CD4-positive, alpha-beta memory T cell (primary cell): ENCODE data around the gene PLCL1. TPM values are rescaled to one million over a fixed set of nuclear protein-coding genes. Genes with fewer than 3 reads are reported as not detected.
A peak's percentile ranks its signal among the peaks of the same experiment; 100 is the strongest.

ENCODE experiments used
- CTCF ChIA-PET: fragments of 350-600 bp; sonication (Branson Sonifier 250); formaldehyde crosslinking; loops from one replicate; lab custom pipeline; 2021; ENCODE audit warnings: inconsistent platforms; ENCODE audit not compliant: partially characterized antibody; lab: Charles Lee
- POLR2A ChIA-PET: fragments of 350-600 bp; sonication (Branson Sonifier 250); formaldehyde crosslinking; loops from one replicate; lab custom pipeline; 2021; ENCODE audit not compliant: partially characterized antibody; lab: Charles Lee
- DNase-seq, 5 donors: peaks; one replicate each; pipeline versions ENCODE4 v3.0.0 to v3.0.0-alpha.2; 2020 to 2022; ENCODE audit warnings: mixed read lengths in 1 of 5
- H3K27ac ChIP-seq: one replicate; pipeline ENCODE4 v1.7.0; 2013; ENCODE audit warnings: low read depth, low read length
- H3K27me3 ChIP-seq: 2 replicates; pipeline ENCODE4 v1.7.0; 2013; ENCODE audit warnings: mild to moderate bottlenecking, low read length, moderate library complexity; ENCODE audit not compliant: insufficient read depth
- H3K36me3 ChIP-seq: 2 replicates; pipeline ENCODE4 v1.7.0; 2013; ENCODE audit warnings: mild to moderate bottlenecking, low read length, moderate library complexity; ENCODE audit not compliant: insufficient read depth
- H3K4me1 ChIP-seq: 2 replicates; pipeline ENCODE4 v1.7.0; 2013; ENCODE audit warnings: mild to moderate bottlenecking, low read length, moderate library complexity; ENCODE audit not compliant: insufficient read depth
- H3K4me3 ChIP-seq, 2 donors: one replicate each; pipeline ENCODE4 v1.7.0; 2013; ENCODE audit warnings: low read length in 2 of 2, mild to moderate bottlenecking in 1 of 2
- H3K9me3 ChIP-seq, 2 donors: one replicate each; pipeline ENCODE4 v1.7.0; 2013; ENCODE audit warnings: low read length in 2 of 2, control low read depth in 1 of 2; ENCODE audit not compliant: control insufficient read depth in 1 of 2
- H3K27ac Mint-ChIP-seq, 7 donors: one replicate each; pipeline ENCODE4 v1.8.0; 2020 to 2021; ENCODE audit warnings: mixed read lengths in 7 of 7, mild to moderate bottlenecking in 6 of 7, inconsistent platforms in 3 of 7, moderate library complexity in 3 of 7
- H3K27me3 Mint-ChIP-seq, 2 donors: one replicate each; pipeline ENCODE4 v1.8.0; 2020 to 2021; ENCODE audit warnings: mixed read lengths in 2 of 2
- H3K36me3 Mint-ChIP-seq, 2 donors: one replicate each; pipeline ENCODE4 v1.8.0; 2020 to 2021; ENCODE audit warnings: mixed read lengths in 2 of 2, inconsistent platforms in 1 of 2, mild to moderate bottlenecking in 1 of 2
- H3K4me1 Mint-ChIP-seq, 4 donors: one replicate each; pipeline ENCODE4 v1.8.0; 2020 to 2021; ENCODE audit warnings: mixed read lengths in 4 of 4, mild to moderate bottlenecking in 1 of 4
- H3K4me3 Mint-ChIP-seq, 8 donors: one replicate each; pipeline ENCODE4 v1.8.0; 2020 to 2021; ENCODE audit warnings: mixed read lengths in 8 of 8, mild to moderate bottlenecking in 7 of 8, moderate library complexity in 6 of 8, inconsistent platforms in 3 of 8
- H3K9me3 Mint-ChIP-seq, 8 donors: one replicate each; pipeline ENCODE4 v1.8.0; 2020 to 2021; ENCODE audit warnings: mixed read lengths in 8 of 8, mild to moderate bottlenecking in 5 of 8, inconsistent platforms in 3 of 8, moderate library complexity in 1 of 8
- intact Hi-C: fragments of 100-400 bp; cut with micrococcal nuclease; formaldehyde crosslinking; loops from one replicate; pipeline ENCODE4 v1.15.1; 2023
- polyA plus RNA-seq, 2 donors: library from polyadenylated mRNA; unstranded; fragments of 300-500 nt; fragmentation: Illumina TruSeq; gene quantifications; one replicate each; pipeline ENCODE4 v1.2.3, GENCODE V29; 2021
- total RNA-seq, 2 experiments: library from RNA; stranded (reverse); gene quantifications; one replicate each; pipeline ENCODE4 v1.2.3, GENCODE V29; 2021

PLCL1 gene
- total and polyA plus RNA-seq, 4 experiments from 2014 or later: 5.5 to 17.6 (median 12.4) TPM

DNA sequence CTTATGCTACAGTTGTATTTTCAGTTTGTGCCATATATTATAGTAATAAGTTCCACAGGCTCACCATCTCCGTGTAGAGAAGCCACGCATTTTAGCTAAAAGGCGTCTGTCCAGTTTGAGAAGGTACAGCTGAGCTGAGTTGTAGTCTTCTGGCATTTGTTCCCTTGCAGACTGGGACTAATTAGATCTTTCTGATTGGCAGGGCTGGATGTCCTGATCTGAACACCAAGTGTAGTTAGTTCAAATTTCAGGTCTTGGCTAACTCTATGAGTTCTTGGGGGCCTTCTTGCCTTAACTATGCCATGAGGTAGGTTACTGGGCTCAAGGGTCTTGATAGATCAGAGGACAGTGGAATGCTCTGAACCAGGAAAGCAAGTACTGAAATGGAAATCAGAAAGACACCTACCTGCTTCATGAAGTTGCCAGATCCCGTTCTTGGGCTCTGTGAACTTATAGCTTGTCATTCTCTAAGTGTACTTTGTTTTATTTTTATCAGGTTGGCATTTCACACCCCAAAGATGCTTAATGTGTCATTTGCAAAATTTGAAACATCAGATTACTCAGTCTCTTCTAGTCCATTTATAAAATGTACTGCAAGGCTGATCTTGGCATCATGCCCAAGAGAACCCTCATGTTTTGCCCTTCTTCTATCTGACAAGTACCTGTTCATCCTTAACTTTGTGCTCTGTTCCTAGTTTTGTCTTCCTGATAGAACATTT is 93.7 kb downstream of the PLCL1 start:
- ChIA-PET POLR2A (no interaction called here), CTCF (no interaction called here)
- DNase-seq: no peak
- H3K4me1 ChIP-seq: peaks cover 12% of the 10 kb centered on the region
- no peak overlapping the region for H3K27ac ChIP-seq
- no peak overlapping the region for H3K4me3 ChIP-seq
- intact Hi-C loops: no loop called here
- H3K9me3 ChIP-seq: no peaks in the 10 kb centered on the region
- H3K4me3 Mint-ChIP-seq: no peak overlapping the region
- H3K9me3 Mint-ChIP-seq: peaks cover 0 to 2% (median 0%) of the 10 kb centered on the region in 8 donors
- no peaks in the 10 kb centered on the region for H3K36me3 ChIP-seq
- H3K27me3 Mint-ChIP-seq: no peaks in the 10 kb centered on the region
- no peaks in the 10 kb centered on the region for H3K27me3 ChIP-seq
- peaks cover 0 to 17% of the 10 kb centered on the region in 2 donors for H3K36me3 Mint-ChIP-seq
- H3K4me1 Mint-ChIP-seq: peaks cover 18 to 41% (median 29%) of the 10 kb centered on the region in 4 donors
- H3K27ac Mint-ChIP-seq: no peak overlapping the region

DNA sequence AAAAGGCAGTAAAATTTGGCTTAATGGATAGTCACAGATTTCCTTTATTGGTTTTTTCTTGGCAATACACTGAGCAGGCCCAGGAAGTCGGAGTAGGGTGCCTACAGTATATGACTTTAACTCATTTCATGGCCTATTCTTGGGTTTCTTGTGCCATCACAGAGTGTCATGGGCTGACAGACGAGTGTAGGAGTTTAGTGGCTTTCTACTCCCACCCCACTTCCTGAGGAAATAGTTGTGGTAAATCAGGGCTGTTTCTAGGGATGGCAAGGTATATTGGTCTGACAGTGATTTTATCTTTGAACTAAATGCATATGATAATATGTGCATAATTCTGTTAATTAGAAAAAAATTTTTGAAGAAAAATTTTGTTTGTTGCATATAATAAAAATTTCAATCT is 100.1 kb downstream of the PLCL1 start:
- ChIA-PET CTCF (no interaction called here), POLR2A (interaction anchor here (1.5 kb wide), 1 partner anchor 10 kb away, joined by 3 read pairs; no protein-coding TSS in a partner anchor)
- Histone ChIP-seq H3K4me3 (no peak overlapping the region), H3K4me1 (peaks cover 12% of the 10 kb centered on the region), H3K9me3 (no peaks in the 10 kb centered on the region), H3K27ac (no peak overlapping the region), H3K36me3 (no peaks in the 10 kb centered on the region), H3K27me3 (no peaks in the 10 kb centered on the region)
- no peaks in the 10 kb centered on the region for H3K27me3 Mint-ChIP-seq
- peaks cover 14 to 58% (median 35%) of the 10 kb centered on the region in 4 donors for H3K4me1 Mint-ChIP-seq
- H3K4me3 Mint-ChIP-seq: peak overlapping the region in 6 of 8 donors; percentile 3 to 62 (median 20)
- peak overlapping the region; percentile 6 to 66 (median 54) for H3K27ac Mint-ChIP-seq
- peak; percentile 36 to 56 (median 44) for DNase-seq
- peaks cover 0 to 4% (median 0%) of the 10 kb centered on the region in 8 donors for H3K9me3 Mint-ChIP-seq
- intact Hi-C loops: no loop called here
- H3K36me3 Mint-ChIP-seq: peaks cover 2 to 13% of the 10 kb centered on the region in 2 donors

DNA sequence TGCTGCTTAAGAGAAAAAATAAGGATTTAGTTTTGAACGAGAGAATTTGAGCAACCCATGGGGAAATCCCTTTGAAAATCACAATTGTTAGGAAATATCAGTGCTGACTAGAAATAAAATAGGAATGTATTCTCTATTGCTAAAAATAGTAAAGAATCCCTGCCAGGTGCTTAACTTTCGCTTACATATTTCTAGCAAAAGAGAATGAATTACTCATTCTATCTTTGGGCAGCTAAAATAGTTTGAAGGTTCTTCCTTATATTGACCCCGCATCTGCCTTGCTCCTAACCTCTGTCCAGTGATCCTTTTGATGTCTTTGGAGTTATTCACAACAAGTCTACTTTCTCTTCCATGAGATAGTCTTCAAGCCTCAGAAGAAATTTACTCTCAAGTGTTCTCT is 103.8 kb downstream of the PLCL1 start:
- peaks cover 14% of the 10 kb centered on the region for H3K4me1 ChIP-seq
- H3K36me3 ChIP-seq: no peaks in the 10 kb centered on the region
- ChIA-PET CTCF (no interaction called here), POLR2A (no interaction called here)
- no peaks in the 10 kb centered on the region for H3K27me3 Mint-ChIP-seq
- no peaks in the 10 kb centered on the region for H3K9me3 ChIP-seq
- peaks cover 8 to 22% of the 10 kb centered on the region in 2 donors for H3K36me3 Mint-ChIP-seq
- no peaks in the 10 kb centered on the region for H3K27me3 ChIP-seq
- intact Hi-C loops: no loop called here
- DNase-seq: no peak
- H3K4me3 Mint-ChIP-seq: no peak overlapping the region
- H3K27ac Mint-ChIP-seq: no peak overlapping the region
- no peak overlapping the region for H3K4me3 ChIP-seq
- no peak overlapping the region for H3K27ac ChIP-seq
- peaks cover 0 to 4% (median 0%) of the 10 kb centered on the region in 8 donors for H3K9me3 Mint-ChIP-seq
- peaks cover 15 to 55% (median 33%) of the 10 kb centered on the region in 4 donors for H3K4me1 Mint-ChIP-seq

DNA sequence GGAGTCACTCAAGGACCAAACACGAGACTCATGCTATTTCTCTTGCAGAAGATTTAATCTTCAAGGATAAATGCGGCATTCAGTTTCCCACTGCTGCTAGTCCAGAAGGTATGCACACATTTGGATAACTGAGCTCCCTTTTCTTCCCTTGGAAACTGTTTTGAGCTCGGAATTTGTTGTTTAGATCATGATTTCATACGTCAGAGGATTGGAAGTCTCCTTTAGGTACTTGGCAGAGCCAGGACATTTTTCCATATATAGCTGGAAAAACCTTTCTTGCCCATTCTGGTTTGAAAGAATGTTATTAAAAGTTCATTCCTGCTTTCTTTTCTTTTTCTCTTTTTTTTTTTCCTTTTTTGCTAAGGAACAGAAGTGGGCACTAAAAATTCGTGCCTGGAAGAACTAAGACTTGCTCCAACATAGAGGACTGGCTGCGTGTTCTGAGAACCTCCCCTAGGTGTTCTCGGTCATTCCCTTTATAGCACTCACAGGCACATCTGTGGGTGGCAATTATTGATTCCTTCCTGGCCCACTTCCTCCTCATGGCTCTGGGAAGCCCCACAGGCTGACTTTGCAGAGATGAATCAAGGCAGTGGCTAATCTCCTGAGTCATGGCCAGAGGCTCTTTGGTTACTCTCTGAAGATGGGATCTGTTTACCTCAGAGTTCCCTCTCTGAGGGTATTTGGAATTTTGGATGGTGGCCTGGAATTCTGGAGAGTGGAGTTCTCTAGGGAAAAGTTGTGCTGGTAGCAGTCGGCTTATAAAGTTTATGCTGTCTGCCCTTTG is 104.8 kb downstream of the PLCL1 start:
- peaks cover 8 to 22% of the 10 kb centered on the region in 2 donors for H3K36me3 Mint-ChIP-seq
- peaks cover 14 to 51% (median 30%) of the 10 kb centered on the region in 4 donors for H3K4me1 Mint-ChIP-seq

DNA sequence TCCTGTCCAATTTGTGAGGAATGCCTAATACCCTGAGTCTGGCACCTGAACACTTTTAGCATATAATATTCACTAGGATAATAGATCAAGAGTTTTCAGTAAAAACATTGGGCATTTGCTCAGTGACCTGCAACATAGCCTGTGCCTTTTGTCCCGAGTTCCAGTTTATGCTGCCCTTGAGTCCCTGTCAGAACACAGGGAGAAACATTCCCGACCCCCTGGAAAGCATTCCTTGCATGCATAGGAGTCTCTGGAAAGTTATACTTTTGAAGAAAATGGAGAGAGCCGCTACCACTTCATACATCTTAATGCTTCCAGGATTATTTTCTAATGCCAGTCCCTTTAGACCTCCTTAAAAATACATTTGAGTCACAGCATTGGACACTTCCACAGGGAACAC is 107.3 kb downstream of the PLCL1 start:
- POLR2A ChIA-PET: interaction anchor here (1.9 kb wide), 1 partner anchor 22 kb away, joined by 4 read pairs; no protein-coding TSS in a partner anchor
- Mint-ChIP-seq H3K4me1 (peaks cover 8 to 45% (median 19%) of the 10 kb centered on the region in 4 donors), H3K27ac (no peak overlapping the region), H3K27me3 (no peaks in the 10 kb centered on the region), H3K9me3 (no peaks in the 10 kb centered on the region), H3K36me3 (peaks cover 8 to 22% of the 10 kb centered on the region in 2 donors), H3K4me3 (no peak overlapping the region)
- no peak overlapping the region for H3K4me3 ChIP-seq
- intact Hi-C loops: no loop called here
- peaks cover 5% of the 10 kb centered on the region for H3K4me1 ChIP-seq
- no peak overlapping the region for H3K27ac ChIP-seq
- H3K9me3 ChIP-seq: no peaks in the 10 kb centered on the region
- no peak for DNase-seq
- H3K36me3 ChIP-seq: no peaks in the 10 kb centered on the region
- no peaks in the 10 kb centered on the region for H3K27me3 ChIP-seq
- CTCF ChIA-PET: no interaction called here

More for the DNA sequence above, 104.8 kb downstream of the PLCL1 start:
- Mint-ChIP-seq H3K9me3 (peaks cover 0 to 4% (median 0%) of the 10 kb centered on the region in 8 donors), H3K27ac (peak overlapping the region in 1 of 7 donors; percentile 62), H3K4me3 (no peak overlapping the region), H3K27me3 (no peaks in the 10 kb centered on the region)
- intact Hi-C loops: no loop called here
- no peak for DNase-seq
- Histone ChIP-seq H3K9me3 (no peaks in the 10 kb centered on the region), H3K27me3 (no peaks in the 10 kb centered on the region), H3K4me1 (peaks cover 10% of the 10 kb centered on the region), H3K4me3 (no peak overlapping the region), H3K36me3 (no peaks in the 10 kb centered on the region), H3K27ac (no peak overlapping the region)
- ChIA-PET CTCF (no interaction called here), POLR2A (no interaction called here)

DNA sequence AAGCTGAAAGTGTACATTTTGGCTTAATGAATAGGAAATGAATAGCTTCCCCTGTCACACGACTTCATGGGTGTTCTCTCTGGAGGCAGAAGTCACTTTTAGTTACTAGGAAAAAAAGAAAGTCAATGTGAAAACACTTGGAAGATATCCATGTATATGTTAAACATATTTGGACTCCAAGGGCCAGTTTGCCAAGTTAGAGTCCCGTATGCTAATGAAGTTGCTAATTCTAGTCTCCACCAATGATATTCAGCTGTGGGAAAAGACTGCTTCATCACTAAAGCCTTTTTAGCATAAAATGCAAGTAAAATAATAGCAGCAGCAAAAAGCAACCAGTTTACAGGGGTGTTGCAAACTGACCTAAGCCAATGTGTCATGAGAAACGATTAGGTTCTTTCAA is 108.7 kb downstream of the PLCL1 start:
- peaks cover 0 to 2% (median 0%) of the 10 kb centered on the region in 8 donors for H3K9me3 Mint-ChIP-seq
- no peak overlapping the region for H3K27ac Mint-ChIP-seq
- Histone ChIP-seq H3K4me1 (peaks cover 5% of the 10 kb centered on the region), H3K27ac (no peak overlapping the region), H3K9me3 (no peaks in the 10 kb centered on the region), H3K27me3 (no peaks in the 10 kb centered on the region), H3K36me3 (no peaks in the 10 kb centered on the region), H3K4me3 (no peak overlapping the region)
- H3K4me1 Mint-ChIP-seq: peaks cover 9 to 31% (median 17%) of the 10 kb centered on the region in 4 donors
- ChIA-PET POLR2A (no interaction called here), CTCF (no interaction called here)
- H3K27me3 Mint-ChIP-seq: no peaks in the 10 kb centered on the region
- no peak overlapping the region for H3K4me3 Mint-ChIP-seq
- intact Hi-C loops: no loop called here
- DNase-seq: no peak
- peaks cover 8 to 24% of the 10 kb centered on the region in 2 donors for H3K36me3 Mint-ChIP-seq

DNA sequence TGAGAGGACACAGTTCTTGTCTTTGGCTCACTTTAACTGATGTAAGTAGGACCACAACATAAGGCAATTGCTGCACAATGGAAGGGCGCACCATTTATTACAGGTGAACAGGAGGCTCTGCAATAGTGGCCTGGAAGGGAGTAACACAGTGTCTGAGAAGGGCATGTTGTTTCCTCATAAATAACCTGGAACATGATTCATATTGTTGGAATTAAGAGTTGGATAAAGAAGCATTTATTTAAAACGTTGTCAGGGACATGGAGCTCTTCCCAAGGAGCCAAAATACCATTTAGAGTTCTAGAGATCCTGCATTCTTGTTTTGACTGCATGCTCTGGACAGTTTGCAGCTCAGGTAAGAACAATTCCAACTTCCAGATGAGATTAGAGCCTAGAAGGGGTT is 110.4 kb downstream of the PLCL1 start:
- Mint-ChIP-seq H3K27me3 (no peaks in the 10 kb centered on the region), H3K4me1 (peaks cover 15 to 23% (median 19%) of the 10 kb centered on the region in 4 donors), H3K9me3 (peaks cover 0 to 2% (median 0%) of the 10 kb centered on the region in 8 donors), H3K27ac (no peak overlapping the region), H3K4me3 (no peak overlapping the region), H3K36me3 (peaks cover 6 to 21% of the 10 kb centered on the region in 2 donors)
- H3K36me3 ChIP-seq: no peaks in the 10 kb centered on the region
- H3K4me3 ChIP-seq: no peak overlapping the region
- no peak for DNase-seq
- H3K4me1 ChIP-seq: no peaks in the 10 kb centered on the region
- intact Hi-C loops: no loop called here
- ChIA-PET CTCF (no interaction called here), POLR2A (no interaction called here)
- H3K27ac ChIP-seq: no peak overlapping the region
- H3K27me3 ChIP-seq: no peaks in the 10 kb centered on the region
- no peaks in the 10 kb centered on the region for H3K9me3 ChIP-seq
